A673 (cell line): ENCODE results near the gene SPDYE4. TPM values are rescaled to one million over a fixed set of nuclear protein-coding genes. Genes with fewer than 3 reads are reported as not detected.
"Not testable (repeated sequence)": the region's sequence is repeated elsewhere in the genome, so short reads cannot be mapped to it uniquely, and the experiment has no call there.

Experiments
- Bru-seq: library from RNA; stranded (reverse); fragments of 400-500 nt; gene quantifications from one replicate; lab custom pipeline; 2021; lab: Mats Ljungman, UMichigan
- BruChase-seq, 2 experiments: library from RNA; stranded (reverse); fragments of 400-500 nt; gene quantifications; one replicate each; lab custom pipeline; 2021; lab: Mats Ljungman, UMichigan
- BruUV-seq: library from RNA; stranded (reverse); fragments of 400-500 nt; replicated peaks from 2 replicates; lab custom pipeline; 2021; lab: Mats Ljungman, UMichigan
- CTCF ChIA-PET: fragments of 300-600 bp; sonication (Branson Sonifier 250); formaldehyde crosslinking; loops from one replicate; lab custom pipeline; 2022; ENCODE audit warnings: antibody characterized with exemption; lab: Charles Lee
- POLR2A ChIA-PET: fragments of 300-600 bp; sonication (Branson Sonifier 250); formaldehyde crosslinking; loops from one replicate; lab custom pipeline; 2022; ENCODE audit warnings: antibody characterized with exemption; ENCODE audit not compliant: low non-redundant PET; lab: Charles Lee
- DNase-seq: peaks from one replicate; pipeline ENCODE4 v3.0.0-alpha.2; 2015; ENCODE audit warnings: low spot score
- H3K27ac ChIP-seq: fragments of 200-600 bp; sonication (generic); 2 replicates; pipeline ENCODE4 v1.5.1; 2016; ENCODE audit warnings: mixed run types, low read depth, mild to moderate bottlenecking, mixed read lengths, antibody characterized with exemption, low read length; ENCODE audit not compliant: poor library complexity, severe bottlenecking
- H3K27me3 ChIP-seq: fragments of 200-600 bp; sonication (generic); replicated peaks from 2 replicates; pipeline ENCODE4 v1.6.1; 2017; ENCODE audit warnings: mixed run types, low read depth, mild to moderate bottlenecking, mixed read lengths, antibody characterized with exemption, low read length; ENCODE audit not compliant: insufficient read depth, poor library complexity
- H3K36me3 ChIP-seq: fragments of 200-600 bp; sonication (generic); 2 replicates; pipeline ENCODE4 v1.6.1; 2016; ENCODE audit warnings: mixed run types, mild to moderate bottlenecking, mixed read lengths, antibody characterized with exemption, low read length; ENCODE audit not compliant: insufficient read depth, poor library complexity, severe bottlenecking
- H3K4me1 ChIP-seq: fragments of 200-600 bp; sonication (generic); 2 replicates; pipeline ENCODE4 v1.6.1; 2017; ENCODE audit warnings: mixed run types, mild to moderate bottlenecking, mixed read lengths, antibody characterized with exemption, low read length; ENCODE audit not compliant: insufficient read depth, poor library complexity, severe bottlenecking
- H3K4me3 ChIP-seq: fragments of 200-600 bp; sonication (generic); 2 replicates; pipeline ENCODE4 v1.5.1; 2016; ENCODE audit warnings: low read depth, mixed run types, mild to moderate bottlenecking, mixed read lengths, low read length; ENCODE audit not compliant: poor library complexity, severe bottlenecking
- H3K9me3 ChIP-seq: fragments of 200-600 bp; sonication (generic); 2 replicates; pipeline ENCODE4 v1.6.1; 2016; ENCODE audit warnings: mixed run types, low read depth, mild to moderate bottlenecking, mixed read lengths, antibody characterized with exemption, low read length; ENCODE audit not compliant: poor library complexity, severe bottlenecking
- CTCF ChIP-seq: fragments of 300-800, 200-600 bp; sonication (generic); conservative IDR thresholded peaks from 2 replicates; pipeline ENCODE4 v1.5.1; 2017; ENCODE audit warnings: low read depth, mild to moderate bottlenecking, antibody characterized with exemption, low read length, moderate library complexity, mixed read lengths
- EZH2 ChIP-seq: fragments of 200-600 bp; sonication (generic); IDR thresholded peaks from 2 replicates; pipeline ENCODE4 v1.6.1; 2017; ENCODE audit warnings: borderline replicate concordance, low read depth, mild to moderate bottlenecking, mixed read lengths, antibody characterized with exemption, low read length; ENCODE audit not compliant: poor library complexity, severe bottlenecking
- intact Hi-C: fragments of 100-400 bp; cut with micrococcal nuclease; formaldehyde crosslinking; loops from one replicate; pipeline ENCODE4 v1.10.0; 2022; ENCODE audit not compliant: unreplicated experiment
- long read RNA-seq: library from polyadenylated mRNA; stranded (forward); transcript quantifications from one replicate; pipeline ENCODE4 v2.0.0, GENCODE V29; 2022
- total RNA-seq: library from RNA; stranded (reverse); gene quantifications from 2 replicates; pipeline ENCODE4 v1.2.3, GENCODE V29; 2021

The SPDYE4 gene
- total RNA-seq (not detected in 2 replicates), Bru-seq, nascent RNA (not detected), BruChase-seq, experiment 1, labeled RNA remaining after a 2-hour chase (not detected), BruChase-seq, experiment 2, labeled RNA remaining after a 6-hour chase (not detected)
- long read RNA-seq: 0 reads

- no peaks in the 10 kb centered on the region for H3K4me1 ChIP-seq
- H3K27ac ChIP-seq: no peak within 1 kb of the TSS
- CTCF ChIA-PET: no interaction called here
- no peaks in the 10 kb centered on the region for H3K9me3 ChIP-seq
- no peak for DNase-seq
- H3K27me3 ChIP-seq: no peaks in the 10 kb centered on the region
- H3K36me3 ChIP-seq: no peaks in the 10 kb centered on the region
- no TSS peak for BruUV-seq
- intact Hi-C loops: loop anchor here (10.0 kb wide), 1 partner anchor 767 kb away; no protein-coding TSS in a partner anchor
- H3K4me3 ChIP-seq: no peak within 1 kb of the TSS
- POLR2A ChIA-PET: no interaction called here
- TF ChIP-seq CTCF: no peak
- TF ChIP-seq EZH2: no peak
Measured at GRCh38 chr17:8758137-8758596, at the start of gene SPDYE4. SPDYE4 (minus strand) TSS chr17:8758546; CDS start chr17:8758382, 164 bp downstream.

- no peaks in the 10 kb centered on the region for H3K4me1 ChIP-seq
- no peak overlapping the region for H3K4me3 ChIP-seq
- no peaks in the 10 kb centered on the region for H3K36me3 ChIP-seq
- ChIA-PET CTCF (no interaction called here), POLR2A (no interaction called here)
- H3K9me3 ChIP-seq: peaks cover 5% of the 10 kb centered on the region
- intact Hi-C loops: loop anchor here (5.0 kb wide), 1 partner anchor 90 kb away; no protein-coding TSS in a partner anchor
- DNase-seq: no peak
- no TSS peak for BruUV-seq
- no peak for TF ChIP-seq CTCF
- no peak for TF ChIP-seq EZH2
- H3K27me3 ChIP-seq: no peaks in the 10 kb centered on the region
- no peak overlapping the region for H3K27ac ChIP-seq
Measured at GRCh38 chr17:8806926-8807550, 48.7 kb upstream of the SPDYE4 start.

GRCh38 chr17:8806253-8806925 is 48.0 kb upstream of the SPDYE4 start:
- POLR2A ChIA-PET: no interaction called here
- Histone ChIP-seq H3K4me3 (no peak overlapping the region), H3K9me3 (peaks cover 5% of the 10 kb centered on the region), H3K4me1 (no peaks in the 10 kb centered on the region), H3K27ac (no peak overlapping the region), H3K27me3 (no peaks in the 10 kb centered on the region), H3K36me3 (no peaks in the 10 kb centered on the region)
- BruUV-seq: no TSS peak
- no peak for DNase-seq
- CTCF ChIA-PET: no interaction called here
- TF ChIP-seq CTCF (no peak), EZH2 (no peak)
- intact Hi-C loops: loop anchor here (5.0 kb wide), 1 partner anchor 91 kb away; no protein-coding TSS in a partner anchor

- H3K27ac ChIP-seq, BruUV-seq, H3K36me3 ChIP-seq, CTCF ChIA-PET, H3K9me3 ChIP-seq, H3K4me3 ChIP-seq, DNase-seq, H3K4me1 ChIP-seq, POLR2A ChIA-PET, H3K27me3 ChIP-seq: not testable (repeated sequence)
- intact Hi-C loops: loop anchor here (5.0 kb wide), 1 partner anchor 92 kb away; no protein-coding TSS in a partner anchor
Measured at GRCh38 chr17:8805396-8805795, 47.0 kb upstream of the SPDYE4 start.
